Measurements from ENCODE around the gene TMPRSS11A. TPM values are rescaled to one million over a fixed set of nuclear protein-coding genes. Genes with fewer than 3 reads are reported as not detected.
A peak's percentile ranks its signal among the peaks of the same experiment; 100 is the strongest.

TMPRSS11A gene
- total and polyA plus RNA-seq, 2 donors = 0.24 to 0.91 TPM

- H3K4me3 ChIP-seq (ENCODE audit: low read length in 2 of 2) = no peak overlapping the region
- H3K27ac ChIP-seq (ENCODE audit: low read depth in 1 of 2, low read length in 1 of 2) = no peak overlapping the region
- DNase-seq (ENCODE audit: low read depth in 6 of 9, low spot score in 9 of 9) = peak in 1 of 9 donors; percentile 28
- H3K4me1 ChIP-seq (ENCODE audit: control insufficient read depth in 2 of 2, insufficient read depth in 2 of 2, low read length in 2 of 2) = no peaks in the 10 kb centered on the region
- WGBS = 60% methylated on average over 6 of the region's 6 CpGs
- no peaks in the 10 kb centered on the region for H3K36me3 ChIP-seq (ENCODE audit: control insufficient read depth in 2 of 2, insufficient read depth in 2 of 2, low read length in 1 of 2)
- no peaks in the 10 kb centered on the region for H3K27me3 ChIP-seq (ENCODE audit: control insufficient read depth in 2 of 2, insufficient read depth in 1 of 2, low read length in 1 of 2)
- no peaks in the 10 kb centered on the region for H3K9me3 ChIP-seq (ENCODE audit: control insufficient read depth in 2 of 2, insufficient read depth in 1 of 2, low read length in 1 of 2)
Measured at GRCh38 chr4:67909905-67910584, 53.2 kb downstream of the TMPRSS11A start.

GRCh38 chr4:67907650-67908049, 55.6 kb downstream of the TMPRSS11A start:
- H3K9me3 ChIP-seq (ENCODE audit: control insufficient read depth in 2 of 2, insufficient read depth in 1 of 2, low read length in 1 of 2) = no peaks in the 10 kb centered on the region
- H3K27me3 ChIP-seq (ENCODE audit: control insufficient read depth in 2 of 2, insufficient read depth in 1 of 2, low read length in 1 of 2) = no peaks in the 10 kb centered on the region
- no peak overlapping the region for H3K27ac ChIP-seq (ENCODE audit: low read depth in 1 of 2, low read length in 1 of 2)
- DNase-seq (ENCODE audit: low read depth in 6 of 9, low spot score in 9 of 9) = no peak
- H3K36me3 ChIP-seq (ENCODE audit: control insufficient read depth in 2 of 2, insufficient read depth in 2 of 2, low read length in 1 of 2) = no peaks in the 10 kb centered on the region
- no peaks in the 10 kb centered on the region for H3K4me1 ChIP-seq (ENCODE audit: control insufficient read depth in 2 of 2, insufficient read depth in 2 of 2, low read length in 2 of 2)
- no peak overlapping the region for H3K4me3 ChIP-seq (ENCODE audit: low read length in 2 of 2)
- over 99% methylated on average over 4 of the region's 4 CpGs for WGBS

GRCh38 chr4:67899096-67899495, 64.2 kb downstream of the TMPRSS11A start:
- Histone ChIP-seq H3K9me3 (ENCODE audit: control insufficient read depth in 2 of 2, insufficient read depth in 1 of 2, low read length in 1 of 2) (peaks cover 0 to 6% of the 10 kb centered on the region in 2 donors), H3K27me3 (ENCODE audit: control insufficient read depth in 2 of 2, insufficient read depth in 1 of 2, low read length in 1 of 2) (no peaks in the 10 kb centered on the region), H3K4me1 (ENCODE audit: control insufficient read depth in 2 of 2, insufficient read depth in 2 of 2, low read length in 2 of 2) (no peaks in the 10 kb centered on the region), H3K27ac (ENCODE audit: low read depth in 1 of 2, low read length in 1 of 2) (no peak overlapping the region), H3K4me3 (ENCODE audit: low read length in 2 of 2) (no peak overlapping the region), H3K36me3 (ENCODE audit: control insufficient read depth in 2 of 2, insufficient read depth in 2 of 2, low read length in 1 of 2) (no peaks in the 10 kb centered on the region)
- no peak for DNase-seq (ENCODE audit: low read depth in 6 of 9, low spot score in 9 of 9)

- Histone ChIP-seq H3K9me3 (ENCODE audit: control insufficient read depth in 2 of 2, insufficient read depth in 1 of 2, low read length in 1 of 2) (peaks cover 0 to 6% of the 10 kb centered on the region in 2 donors), H3K4me3 (ENCODE audit: low read length in 2 of 2) (no peak overlapping the region), H3K36me3 (ENCODE audit: control insufficient read depth in 2 of 2, insufficient read depth in 2 of 2, low read length in 1 of 2) (no peaks in the 10 kb centered on the region), H3K27me3 (ENCODE audit: control insufficient read depth in 2 of 2, insufficient read depth in 1 of 2, low read length in 1 of 2) (no peaks in the 10 kb centered on the region), H3K4me1 (ENCODE audit: control insufficient read depth in 2 of 2, insufficient read depth in 2 of 2, low read length in 2 of 2) (no peaks in the 10 kb centered on the region), H3K27ac (ENCODE audit: low read depth in 1 of 2, low read length in 1 of 2) (no peak overlapping the region)
- DNase-seq (ENCODE audit: low read depth in 6 of 9, low spot score in 9 of 9) = no peak
Measured at GRCh38 chr4:67897686-67898085, 65.6 kb downstream of the TMPRSS11A start.

- no peaks in the 10 kb centered on the region for H3K36me3 ChIP-seq (ENCODE audit: control insufficient read depth in 2 of 2, insufficient read depth in 2 of 2, low read length in 1 of 2)
- no peak for DNase-seq (ENCODE audit: low read depth in 6 of 9, low spot score in 9 of 9)
- H3K27ac ChIP-seq (ENCODE audit: low read depth in 1 of 2, low read length in 1 of 2) = no peak overlapping the region
- H3K4me3 ChIP-seq (ENCODE audit: low read length in 2 of 2) = no peak overlapping the region
- no peaks in the 10 kb centered on the region for H3K4me1 ChIP-seq (ENCODE audit: control insufficient read depth in 2 of 2, insufficient read depth in 2 of 2, low read length in 2 of 2)
- WGBS = 97% methylated on average over 26 of the region's 26 CpGs
- peaks cover 0 to 6% of the 10 kb centered on the region in 2 donors for H3K9me3 ChIP-seq (ENCODE audit: control insufficient read depth in 2 of 2, insufficient read depth in 1 of 2, low read length in 1 of 2)
- no peaks in the 10 kb centered on the region for H3K27me3 ChIP-seq (ENCODE audit: control insufficient read depth in 2 of 2, insufficient read depth in 1 of 2, low read length in 1 of 2)
Measured at GRCh38 chr4:67896421-67897065, 66.8 kb downstream of the TMPRSS11A start.

GRCh38 chr4:67894659-67895058, 68.6 kb downstream of the TMPRSS11A start:
- Histone ChIP-seq H3K27ac (ENCODE audit: low read depth in 1 of 2, low read length in 1 of 2) (no peak overlapping the region), H3K4me1 (ENCODE audit: control insufficient read depth in 2 of 2, insufficient read depth in 2 of 2, low read length in 2 of 2) (no peaks in the 10 kb centered on the region), H3K36me3 (ENCODE audit: control insufficient read depth in 2 of 2, insufficient read depth in 2 of 2, low read length in 1 of 2) (no peaks in the 10 kb centered on the region), H3K4me3 (ENCODE audit: low read length in 2 of 2) (no peak overlapping the region), H3K27me3 (ENCODE audit: control insufficient read depth in 2 of 2, insufficient read depth in 1 of 2, low read length in 1 of 2) (no peaks in the 10 kb centered on the region), H3K9me3 (ENCODE audit: control insufficient read depth in 2 of 2, insufficient read depth in 1 of 2, low read length in 1 of 2) (peaks cover 0 to 6% of the 10 kb centered on the region in 2 donors)
- no peak for DNase-seq (ENCODE audit: low read depth in 6 of 9, low spot score in 9 of 9)
- WGBS = 78% methylated on average over 1 of the region's 1 CpG

GRCh38 chr4:67892905-67893304, 70.4 kb downstream of the TMPRSS11A start:
- Histone ChIP-seq H3K36me3 (ENCODE audit: control insufficient read depth in 2 of 2, insufficient read depth in 2 of 2, low read length in 1 of 2) (no peaks in the 10 kb centered on the region), H3K27me3 (ENCODE audit: control insufficient read depth in 2 of 2, insufficient read depth in 1 of 2, low read length in 1 of 2) (no peaks in the 10 kb centered on the region), H3K9me3 (ENCODE audit: control insufficient read depth in 2 of 2, insufficient read depth in 1 of 2, low read length in 1 of 2) (peaks cover 0 to 6% of the 10 kb centered on the region in 2 donors), H3K4me3 (ENCODE audit: low read length in 2 of 2) (no peak overlapping the region), H3K27ac (ENCODE audit: low read depth in 1 of 2, low read length in 1 of 2) (no peak overlapping the region), H3K4me1 (ENCODE audit: control insufficient read depth in 2 of 2, insufficient read depth in 2 of 2, low read length in 2 of 2) (no peaks in the 10 kb centered on the region)
- no peak for DNase-seq (ENCODE audit: low read depth in 6 of 9, low spot score in 9 of 9)
- WGBS = 93% methylated on average over 3 of the region's 3 CpGs

- no peak overlapping the region for H3K27ac ChIP-seq (ENCODE audit: low read depth in 1 of 2, low read length in 1 of 2)
- H3K27me3 ChIP-seq (ENCODE audit: control insufficient read depth in 2 of 2, insufficient read depth in 1 of 2, low read length in 1 of 2) = no peaks in the 10 kb centered on the region
- 96% methylated on average over 2 of the region's 2 CpGs for WGBS
- H3K4me3 ChIP-seq (ENCODE audit: low read length in 2 of 2) = no peak overlapping the region
- no peaks in the 10 kb centered on the region for H3K36me3 ChIP-seq (ENCODE audit: control insufficient read depth in 2 of 2, insufficient read depth in 2 of 2, low read length in 1 of 2)
- H3K9me3 ChIP-seq (ENCODE audit: control insufficient read depth in 2 of 2, insufficient read depth in 1 of 2, low read length in 1 of 2) = peaks cover 0 to 6% of the 10 kb centered on the region in 2 donors
- DNase-seq (ENCODE audit: low read depth in 6 of 9, low spot score in 9 of 9) = no peak
- no peaks in the 10 kb centered on the region for H3K4me1 ChIP-seq (ENCODE audit: control insufficient read depth in 2 of 2, insufficient read depth in 2 of 2, low read length in 2 of 2)
Measured at GRCh38 chr4:67892253-67892652, 71.0 kb downstream of the TMPRSS11A start.

GRCh38 chr4:67891645-67892044, 71.6 kb downstream of the TMPRSS11A start:
- Histone ChIP-seq H3K4me3 (ENCODE audit: low read length in 2 of 2) (no peak overlapping the region), H3K27ac (ENCODE audit: low read depth in 1 of 2, low read length in 1 of 2) (no peak overlapping the region), H3K27me3 (ENCODE audit: control insufficient read depth in 2 of 2, insufficient read depth in 1 of 2, low read length in 1 of 2) (no peaks in the 10 kb centered on the region), H3K9me3 (ENCODE audit: control insufficient read depth in 2 of 2, insufficient read depth in 1 of 2, low read length in 1 of 2) (peaks cover 0 to 3% of the 10 kb centered on the region in 2 donors), H3K36me3 (ENCODE audit: control insufficient read depth in 2 of 2, insufficient read depth in 2 of 2, low read length in 1 of 2) (no peaks in the 10 kb centered on the region), H3K4me1 (ENCODE audit: control insufficient read depth in 2 of 2, insufficient read depth in 2 of 2, low read length in 2 of 2) (no peaks in the 10 kb centered on the region)
- DNase-seq (ENCODE audit: low read depth in 6 of 9, low spot score in 9 of 9) = no peak
